HepG2 (cell line): ENCODE data around the gene SLC66A3.

Source experiments
- ARID3A ChIP-seq: IDR thresholded peaks from 2 replicates; pipeline ENCODE4 v1.6.1; 2012; ENCODE audit warnings: low read depth, low read length, improper control_type of control experiment
- CBX5 ChIP-seq: sonication (generic); formaldehyde crosslinking; IDR thresholded peaks from 2 replicates; pipeline ENCODE4 v1.4.0; 2020; ENCODE audit warnings: missing genetic modification reagents, borderline replicate concordance
- CEBPB ChIP-seq: IDR thresholded peaks from 2 replicates; pipeline ENCODE4 v1.6.1; 2011; ENCODE audit warnings: low read depth, low read length, improper control_type of control experiment, borderline replicate concordance
- E2F1 ChIP-seq: sonication (generic); formaldehyde crosslinking; IDR thresholded peaks from 2 replicates; pipeline ENCODE4 v1.5.0; 2020; ENCODE audit warnings: missing genetic modification reagents
- IRF9 ChIP-seq: sonication (generic); formaldehyde crosslinking; IDR thresholded peaks from 2 replicates; pipeline ENCODE4 v1.8.0; 2022; ENCODE audit warnings: missing genetic modification reagents, mild to moderate bottlenecking, borderline replicate concordance
- KLF9 ChIP-seq: IDR thresholded peaks from 2 replicates; pipeline ENCODE4 v1.6.1; 2016; ENCODE audit warnings: low read depth
- MXI1 ChIP-seq: IDR thresholded peaks from 3 replicates; pipeline ENCODE4 v1.6.1; 2012; ENCODE audit warnings: low read depth, low read length, inconsistent platforms, borderline replicate concordance
- NFYB ChIP-seq: sonication (generic); formaldehyde crosslinking; IDR thresholded peaks from 2 replicates; pipeline ENCODE4 v1.4.0; 2020; ENCODE audit warnings: missing genetic modification reagents
- POLR2A ChIP-seq, 2 experiments: IDR thresholded peaks; 2 replicates each; pipeline ENCODE4 v1.6.1; 2011; ENCODE audit warnings: low read depth in 2 of 2, low read length in 2 of 2, mild to moderate bottlenecking in 1 of 2, moderate library complexity in 1 of 2; ENCODE audit not compliant: insufficient read depth in 1 of 2
- REL ChIP-seq: sonication (generic); formaldehyde crosslinking; conservative IDR thresholded peaks from 2 replicates; pipeline ENCODE4 v1.8.0; 2022; ENCODE audit warnings: mild to moderate bottlenecking, missing genetic modification reagents, moderate library complexity
- TAF1 ChIP-seq: sonication (generic); formaldehyde crosslinking; IDR thresholded peaks from 2 replicates; pipeline ENCODE4 v1.4.0; 2020; ENCODE audit warnings: missing genetic modification reagents
- ZKSCAN5 ChIP-seq: sonication (generic); formaldehyde crosslinking; IDR thresholded peaks from 2 replicates; pipeline ENCODE4 v1.5.1; 2020; ENCODE audit warnings: mild to moderate bottlenecking, missing genetic modification reagents
- ZNF614 ChIP-seq: IDR thresholded peaks from 2 replicates; pipeline ENCODE4 v1.6.1; 2018; ENCODE audit warnings: missing biosample characterization, missing genetic modification reagents, inconsistent platforms, borderline replicate concordance
- ZNF891 ChIP-seq: sonication (generic); formaldehyde crosslinking; IDR thresholded peaks from 2 replicates; pipeline ENCODE4 v1.5.0; 2020; ENCODE audit warnings: mild to moderate bottlenecking, missing genetic modification reagents

GRCh38 chr2:11118761-11119160, 36.5 kb upstream of the SLC66A3 start:
- TF ChIP-seq ZNF891 (CRISPR knock-in tag) (no peak), POLR2A (IDR thresholded peaks at IDR 0.05; ENCODE audit: insufficient read depth in 1 of 2, low read depth in 2 of 2, low read length in 2 of 2) (no peak), E2F1 (CRISPR knock-in tag) (no peak), CEBPB (no peak), KLF9 (CRISPR knock-in tag) (no peak), ZNF614 (CRISPR knock-in tag) (no peak), TAF1 (no peak), REL (no peak), IRF9 (no peak), MXI1 (no peak), NFYB (CRISPR knock-in tag) (no peak), CBX5 (CRISPR knock-in tag) (no peak), ZKSCAN5 (CRISPR knock-in tag) (no peak), ARID3A (no peak)
